ENCODE measurements around the gene HCST.

DNA sequence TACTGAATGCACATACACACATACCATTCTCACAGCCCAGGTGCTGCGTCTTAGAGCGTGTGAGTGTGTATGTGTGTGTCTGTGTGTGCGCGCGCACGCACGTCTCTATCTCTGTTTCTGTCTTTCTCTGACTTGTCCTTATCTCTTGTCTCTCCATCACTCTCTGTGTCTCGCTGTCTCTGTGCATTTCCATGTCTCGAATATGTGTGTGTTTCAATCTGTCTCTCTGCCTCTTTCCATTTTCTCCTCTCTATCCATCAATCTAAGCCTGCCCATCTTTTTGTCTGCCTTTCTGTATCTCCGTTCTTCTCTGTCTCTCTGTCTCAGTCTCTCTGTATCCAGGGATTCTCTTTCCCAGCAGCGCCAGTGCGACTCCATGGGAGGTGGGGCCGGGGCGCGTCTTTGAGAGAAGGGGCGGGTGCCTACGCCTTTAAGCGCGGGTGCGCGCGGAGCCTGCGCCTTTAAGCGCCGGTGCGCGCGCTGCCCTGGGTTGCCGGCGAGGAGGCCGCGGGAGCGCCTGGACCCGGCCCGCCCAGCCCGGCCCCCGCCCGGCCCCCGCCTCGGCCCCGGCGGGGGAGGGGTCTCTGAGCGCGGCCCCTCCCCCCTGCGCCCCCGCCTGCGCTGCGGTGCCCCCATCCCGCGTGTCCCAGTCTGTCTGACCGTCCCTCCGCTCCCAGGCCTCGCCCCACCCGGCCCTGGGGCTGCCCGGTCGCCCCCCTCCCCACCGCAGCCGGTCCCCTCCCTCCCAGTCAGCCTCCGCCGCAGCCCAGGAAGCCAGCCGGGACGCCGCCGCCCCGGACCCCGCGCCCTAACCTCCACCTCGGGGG lies 33.8 kb downstream of the HCST start, which contains the start of gene LRFN3:
- no peak for TF ChIP-seq POLR2A (IDR thresholded peaks at IDR 0.05)
- TF ChIP-seq CTCF (IDR thresholded peaks at IDR 0.05 in 8 of 11, conservative IDR thresholded peaks at IDR 0.05 in 3 of 11), result no peak

Data from spleen (tissue), 7 donors.